A673 (cell line): Measurements from ENCODE around the gene ZBTB45. TPM values are rescaled to one million over a fixed set of nuclear protein-coding genes. Genes with fewer than 3 reads are reported as not detected.

Experiments used
- BruUV-seq: library from RNA; stranded (reverse); fragments of 400-500 nt; replicated peaks from 2 replicates; lab custom pipeline; 2021; lab: Mats Ljungman, UMichigan
- CTCF ChIA-PET: fragments of 300-600 bp; sonication (Branson Sonifier 250); formaldehyde crosslinking; loops from one replicate; lab custom pipeline; 2022; ENCODE audit warnings: antibody characterized with exemption; lab: Charles Lee
- POLR2A ChIA-PET: fragments of 300-600 bp; sonication (Branson Sonifier 250); formaldehyde crosslinking; loops from one replicate; lab custom pipeline; 2022; ENCODE audit warnings: antibody characterized with exemption; ENCODE audit not compliant: low non-redundant PET; lab: Charles Lee
- DNase-seq: peaks from one replicate; pipeline ENCODE4 v3.0.0-alpha.2; 2015; ENCODE audit warnings: low spot score
- H3K27ac ChIP-seq: fragments of 200-600 bp; sonication (generic); 2 replicates; pipeline ENCODE4 v1.5.1; 2016; ENCODE audit warnings: mixed run types, low read depth, mild to moderate bottlenecking, mixed read lengths, antibody characterized with exemption, low read length; ENCODE audit not compliant: poor library complexity, severe bottlenecking
- H3K27me3 ChIP-seq: fragments of 200-600 bp; sonication (generic); replicated peaks from 2 replicates; pipeline ENCODE4 v1.6.1; 2017; ENCODE audit warnings: mixed run types, low read depth, mild to moderate bottlenecking, mixed read lengths, antibody characterized with exemption, low read length; ENCODE audit not compliant: insufficient read depth, poor library complexity
- H3K36me3 ChIP-seq: fragments of 200-600 bp; sonication (generic); 2 replicates; pipeline ENCODE4 v1.6.1; 2016; ENCODE audit warnings: mixed run types, mild to moderate bottlenecking, mixed read lengths, antibody characterized with exemption, low read length; ENCODE audit not compliant: insufficient read depth, poor library complexity, severe bottlenecking
- H3K4me1 ChIP-seq: fragments of 200-600 bp; sonication (generic); 2 replicates; pipeline ENCODE4 v1.6.1; 2017; ENCODE audit warnings: mixed run types, mild to moderate bottlenecking, mixed read lengths, antibody characterized with exemption, low read length; ENCODE audit not compliant: insufficient read depth, poor library complexity, severe bottlenecking
- H3K4me3 ChIP-seq: fragments of 200-600 bp; sonication (generic); 2 replicates; pipeline ENCODE4 v1.5.1; 2016; ENCODE audit warnings: low read depth, mixed run types, mild to moderate bottlenecking, mixed read lengths, low read length; ENCODE audit not compliant: poor library complexity, severe bottlenecking
- H3K9me3 ChIP-seq: fragments of 200-600 bp; sonication (generic); 2 replicates; pipeline ENCODE4 v1.6.1; 2016; ENCODE audit warnings: mixed run types, low read depth, mild to moderate bottlenecking, mixed read lengths, antibody characterized with exemption, low read length; ENCODE audit not compliant: poor library complexity, severe bottlenecking
- EZH2 ChIP-seq: fragments of 200-600 bp; sonication (generic); IDR thresholded peaks from 2 replicates; pipeline ENCODE4 v1.6.1; 2017; ENCODE audit warnings: borderline replicate concordance, low read depth, mild to moderate bottlenecking, mixed read lengths, antibody characterized with exemption, low read length; ENCODE audit not compliant: poor library complexity, severe bottlenecking
- intact Hi-C: fragments of 100-400 bp; cut with micrococcal nuclease; formaldehyde crosslinking; loops from one replicate; pipeline ENCODE4 v1.10.0; 2022; ENCODE audit not compliant: unreplicated experiment
- total RNA-seq: library from RNA; stranded (reverse); gene quantifications from 2 replicates; pipeline ENCODE4 v1.2.3, GENCODE V29; 2021
- TF ChIP-seq, protein P1 (sequence below): fragments of 300-800, 200-600 bp; sonication (generic); conservative IDR thresholded peaks from 2 replicates; pipeline ENCODE4 v1.5.1; 2017; ENCODE audit warnings: low read depth, mild to moderate bottlenecking, antibody characterized with exemption, low read length, moderate library complexity, mixed read lengths

Gene ZBTB45
- total RNA-seq, 1 experiment from 2014 or later: 25.0 TPM

DNA sequence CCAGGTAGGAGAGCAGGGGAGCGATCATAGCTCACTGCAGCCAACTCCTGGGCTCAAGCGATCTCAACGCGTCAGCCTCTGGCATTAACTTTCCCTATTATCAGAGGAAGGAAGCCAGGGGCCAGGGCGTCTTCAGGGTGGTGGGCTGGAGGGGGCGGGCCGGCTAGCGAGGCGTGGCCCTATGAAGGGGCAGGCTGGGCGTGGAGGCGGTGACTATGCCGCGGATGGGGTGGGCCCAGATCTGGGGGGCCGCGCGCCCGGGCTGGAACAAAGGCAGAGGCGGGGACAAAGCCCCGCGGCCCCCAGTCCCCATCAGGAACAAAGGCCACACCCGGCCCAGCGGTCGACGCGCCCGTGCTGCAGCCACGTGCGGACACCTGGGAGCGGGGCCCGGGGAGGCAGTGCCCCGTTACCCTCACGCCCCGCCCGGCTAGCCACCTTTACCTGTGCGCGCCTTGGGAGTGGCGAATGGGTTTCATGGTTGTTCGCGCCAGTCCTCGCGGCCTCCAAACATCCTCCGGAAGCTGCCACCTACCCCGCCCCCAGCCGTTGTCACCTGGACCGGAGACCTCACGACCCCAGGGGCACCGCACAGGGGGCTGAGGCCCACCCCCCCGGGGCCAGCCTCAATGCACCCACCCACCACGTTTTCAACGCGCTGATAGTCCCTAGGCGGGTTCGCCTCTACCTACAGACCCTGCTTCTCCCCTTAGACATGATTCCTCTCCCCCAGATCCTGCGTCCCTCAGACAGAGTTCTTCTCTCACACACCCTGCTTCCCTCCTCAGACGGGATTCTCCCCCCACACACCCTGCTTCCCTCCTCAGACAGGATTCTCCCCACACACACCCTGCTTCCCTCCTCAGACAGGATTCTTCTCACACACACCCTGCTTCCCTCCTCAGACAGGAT is 18.9 kb upstream of the ZBTB45 start:
- CTCF ChIA-PET: interaction anchor here (0.6 to 0.7 kb wide), 2 partner anchors 12 to 19 kb away, joined by 3 to 10 read pairs; partner anchors contain the start of gene ZBTB45
- TF ChIP-seq, protein P1, sequence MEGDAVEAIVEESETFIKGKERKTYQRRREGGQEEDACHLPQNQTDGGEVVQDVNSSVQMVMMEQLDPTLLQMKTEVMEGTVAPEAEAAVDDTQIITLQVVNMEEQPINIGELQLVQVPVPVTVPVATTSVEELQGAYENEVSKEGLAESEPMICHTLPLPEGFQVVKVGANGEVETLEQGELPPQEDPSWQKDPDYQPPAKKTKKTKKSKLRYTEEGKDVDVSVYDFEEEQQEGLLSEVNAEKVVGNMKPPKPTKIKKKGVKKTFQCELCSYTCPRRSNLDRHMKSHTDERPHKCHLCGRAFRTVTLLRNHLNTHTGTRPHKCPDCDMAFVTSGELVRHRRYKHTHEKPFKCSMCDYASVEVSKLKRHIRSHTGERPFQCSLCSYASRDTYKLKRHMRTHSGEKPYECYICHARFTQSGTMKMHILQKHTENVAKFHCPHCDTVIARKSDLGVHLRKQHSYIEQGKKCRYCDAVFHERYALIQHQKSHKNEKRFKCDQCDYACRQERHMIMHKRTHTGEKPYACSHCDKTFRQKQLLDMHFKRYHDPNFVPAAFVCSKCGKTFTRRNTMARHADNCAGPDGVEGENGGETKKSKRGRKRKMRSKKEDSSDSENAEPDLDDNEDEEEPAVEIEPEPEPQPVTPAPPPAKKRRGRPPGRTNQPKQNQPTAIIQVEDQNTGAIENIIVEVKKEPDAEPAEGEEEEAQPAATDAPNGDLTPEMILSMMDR: no peak
- no peak for TF ChIP-seq EZH2
- Histone ChIP-seq H3K4me1 (peaks cover 8% of the 10 kb centered on the region), H3K9me3 (no peaks in the 10 kb centered on the region), H3K36me3 (no peaks in the 10 kb centered on the region), H3K4me3 (peak overlapping the region; percentile 35), H3K27me3 (no peaks in the 10 kb centered on the region), H3K27ac (peak overlapping the region; percentile 57)
- POLR2A ChIA-PET: no interaction called here
- intact Hi-C loops: no loop called here
- BruUV-seq: TSS peak; percentile 85
- DNase-seq: peak; percentile 71

DNA sequence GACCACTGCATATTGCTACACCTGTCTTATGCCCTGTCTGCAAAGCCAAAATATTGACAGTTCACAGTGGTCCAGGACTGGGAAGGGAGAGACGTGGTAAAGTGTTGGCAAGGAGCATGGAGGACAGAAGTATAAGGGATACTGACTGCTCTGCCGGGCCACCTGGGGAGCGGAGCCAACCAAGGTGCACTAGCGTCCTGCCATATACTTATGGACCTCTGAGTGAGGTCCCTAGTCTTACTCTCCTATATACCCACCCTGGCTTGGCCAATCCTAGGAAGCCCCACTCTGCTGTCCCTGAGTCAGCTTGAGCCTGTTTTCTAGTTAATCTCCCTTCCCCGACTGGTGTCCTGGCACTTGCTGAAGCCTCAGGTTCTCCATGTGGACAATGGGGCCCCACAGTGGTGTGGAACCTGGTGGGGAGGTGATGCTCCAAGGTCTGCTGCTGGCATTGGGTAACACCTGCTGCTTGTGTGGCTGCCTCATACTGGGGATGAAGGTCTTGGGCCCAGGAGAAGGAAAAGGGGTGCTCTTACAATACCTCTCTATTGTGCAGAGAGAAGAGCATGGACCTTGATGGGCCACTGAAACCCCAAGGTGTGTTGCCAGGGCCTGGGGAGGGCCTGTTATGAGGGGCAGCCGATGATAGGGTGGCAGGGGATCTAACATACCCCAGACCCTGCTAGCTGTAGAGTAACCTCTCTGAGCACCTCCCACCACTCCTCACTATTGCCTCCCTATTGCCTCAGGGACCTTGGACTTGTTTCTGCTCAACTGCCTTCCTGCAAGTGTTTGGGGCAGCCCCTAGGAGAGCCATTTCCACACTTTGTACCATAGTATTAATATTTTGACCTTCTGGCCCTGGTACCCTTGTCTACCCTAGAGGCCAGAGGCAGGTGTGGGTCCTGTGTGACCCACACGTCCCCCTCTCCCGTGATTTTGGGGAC is 17.5 kb upstream of the ZBTB45 start:
- Histone ChIP-seq H3K27ac (no peak overlapping the region), H3K36me3 (no peaks in the 10 kb centered on the region), H3K27me3 (no peaks in the 10 kb centered on the region), H3K4me3 (no peak overlapping the region), H3K9me3 (no peaks in the 10 kb centered on the region), H3K4me1 (peaks cover 8% of the 10 kb centered on the region)
- CTCF ChIA-PET: interaction anchor here (0.6 kb wide), 1 partner anchor 11 kb away, joined by 10 read pairs; no protein-coding TSS in a partner anchor
- DNase-seq: no peak
- POLR2A ChIA-PET: no interaction called here
- no TSS peak for BruUV-seq
- intact Hi-C loops: no loop called here
- no peak for TF ChIP-seq EZH2
- TF ChIP-seq, protein P1: no peak

DNA sequence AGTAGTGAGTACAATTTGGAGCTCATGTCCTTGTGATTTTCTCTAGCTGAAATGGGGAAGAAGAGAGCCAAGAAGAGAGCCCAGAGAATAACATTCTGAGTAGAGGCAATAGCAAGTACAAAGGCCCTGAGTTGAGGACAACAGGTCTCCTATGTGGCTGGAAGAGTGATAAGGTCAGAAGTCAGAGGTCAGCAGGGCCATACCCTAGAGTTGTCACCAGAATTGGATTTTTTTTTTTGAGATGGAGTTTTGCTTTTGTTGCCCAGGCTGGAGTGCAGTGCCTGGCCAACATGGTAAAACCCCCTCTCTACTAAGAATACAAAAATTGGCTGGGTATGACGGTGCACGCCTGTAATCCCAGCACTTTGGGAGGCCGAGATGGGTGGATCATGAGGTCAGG is 16.2 kb upstream of the ZBTB45 start:
- Histone ChIP-seq H3K4me3 (no peak overlapping the region), H3K27ac (no peak overlapping the region), H3K4me1 (peaks cover 8% of the 10 kb centered on the region), H3K9me3 (no peaks in the 10 kb centered on the region), H3K36me3 (no peaks in the 10 kb centered on the region), H3K27me3 (no peaks in the 10 kb centered on the region)
- ChIA-PET POLR2A (no interaction called here), CTCF (no interaction called here)
- intact Hi-C loops: no loop called here
- TF ChIP-seq, protein P1: no peak
- no peak for DNase-seq
- no TSS peak for BruUV-seq
